Tibial artery (tissue), 4 donors: ENCODE measurements around the gene MAD1L1.

ENCODE experiments used
- DNase-seq, 2 donors: peaks; one replicate each; pipeline ENCODE4 v3.0.0-alpha.2; 2019
- H3K27ac ChIP-seq, 2 donors: fragments of 200-600 bp; sonication (generic) in 1 of 2; 1 replicate in 1 of 2; 2 replicates in 1 of 2; pipeline ENCODE4 v1.5.1; 2018 to 2019; ENCODE audit warnings: mild to moderate bottlenecking in 1 of 2
- H3K27me3 ChIP-seq, 2 donors: fragments of 200-600 bp; sonication (generic) in 1 of 2; one replicate each; pipeline versions ENCODE4 v1.5.1 to v1.6.0; 2016 to 2019
- H3K36me3 ChIP-seq, 3 donors: fragments of 200-600 bp; sonication (generic) in 2 of 3; one replicate each; pipeline ENCODE4 v1.5.1; 2016 to 2019; ENCODE audit warnings: mild to moderate bottlenecking in 2 of 3
- H3K4me1 ChIP-seq, 4 donors: fragments of 200-600 bp; sonication (generic) in 2 of 4; 1 replicate in 3 of 4; 2 replicates in 1 of 4; pipeline ENCODE4 v1.5.1; 2016 to 2019
- H3K4me3 ChIP-seq, 2 donors: fragments of 200-600 bp; sonication (generic) in 1 of 2; 1 replicate in 1 of 2; 2 replicates in 1 of 2; pipeline ENCODE4 v1.5.1; 2018 to 2019; ENCODE audit warnings: mild to moderate bottlenecking in 2 of 2
- H3K9me3 ChIP-seq, 3 donors: fragments of 200-600 bp; sonication (generic) in 1 of 3; one replicate each; pipeline ENCODE4 v1.5.1; 2016 to 2019
- CTCF ChIP-seq, 2 experiments: fragments of 200-600 bp in 1 of 2; fragments of 450-650 bp in 1 of 2; IDR thresholded peaks; one replicate each; pipeline ENCODE4 v1.5.1; 2017 to 2019; ENCODE audit warnings: antibody characterized with exemption in 2 of 2, mild to moderate bottlenecking in 1 of 2, moderate library complexity in 1 of 2
- intact Hi-C: fragments of 100-400 bp; cut with DNase I; formaldehyde crosslinking; loops from one replicate; pipeline ENCODE4 v1.15.0; 2023; ENCODE audit warnings: low total_unique reads

MAD1L1 gene

GRCh38 chr7:2224491-2224928 is 8.2 kb downstream of the MAD1L1 start:
- intact Hi-C loops: no loop called here
- Histone ChIP-seq H3K4me1 (no peaks in the 10 kb centered on the region), H3K36me3 (peaks cover 12 to 96% (median 60%) of the 10 kb centered on the region in 3 donors), H3K9me3 (no peaks in the 10 kb centered on the region), H3K4me3 (no peak overlapping the region), H3K27ac (no peak overlapping the region), H3K27me3 (no peaks in the 10 kb centered on the region)
- TF ChIP-seq CTCF (IDR thresholded peaks at IDR 0.05): no peak
- DNase-seq: no peak

GRCh38 chr7:2223321-2223720 is 9.4 kb downstream of the MAD1L1 start:
- no peaks in the 10 kb centered on the region for H3K27me3 ChIP-seq
- no peak overlapping the region for H3K27ac ChIP-seq
- no peaks in the 10 kb centered on the region for H3K9me3 ChIP-seq
- no peaks in the 10 kb centered on the region for H3K4me1 ChIP-seq
- H3K4me3 ChIP-seq: no peak overlapping the region
- TF ChIP-seq CTCF (IDR thresholded peaks at IDR 0.05): no peak
- peaks cover 12 to 99% (median 61%) of the 10 kb centered on the region in 3 donors for H3K36me3 ChIP-seq
- intact Hi-C loops: no loop called here
- DNase-seq: no peak

- Histone ChIP-seq H3K27me3 (no peaks in the 10 kb centered on the region), H3K4me1 (no peaks in the 10 kb centered on the region), H3K27ac (no peak overlapping the region), H3K9me3 (no peaks in the 10 kb centered on the region), H3K4me3 (no peak overlapping the region), H3K36me3 (peaks cover 17 to 99% (median 69%) of the 10 kb centered on the region in 3 donors)
- TF ChIP-seq CTCF (IDR thresholded peaks at IDR 0.05): no peak
- intact Hi-C loops: no loop called here
- DNase-seq: no peak
These were observed 10.2 kb downstream of the MAD1L1 start for GRCh38 chr7:2222516-2222915.

GRCh38 chr7:2220954-2221353 is 11.8 kb downstream of the MAD1L1 start:
- intact Hi-C loops: no loop called here
- no peak for DNase-seq
- no peaks in the 10 kb centered on the region for H3K9me3 ChIP-seq
- H3K4me1 ChIP-seq: no peaks in the 10 kb centered on the region
- no peak overlapping the region for H3K27ac ChIP-seq
- no peak overlapping the region for H3K4me3 ChIP-seq
- no peak for TF ChIP-seq CTCF (IDR thresholded peaks at IDR 0.05)
- peaks cover 20 to 99% (median 76%) of the 10 kb centered on the region in 3 donors for H3K36me3 ChIP-seq
- H3K27me3 ChIP-seq: no peaks in the 10 kb centered on the region

GRCh38 chr7:2220506-2220905 is 12.2 kb downstream of the MAD1L1 start:
- DNase-seq: no peak
- H3K27ac ChIP-seq: no peak overlapping the region
- no peaks in the 10 kb centered on the region for H3K4me1 ChIP-seq
- no peaks in the 10 kb centered on the region for H3K9me3 ChIP-seq
- TF ChIP-seq CTCF (IDR thresholded peaks at IDR 0.05): no peak
- peaks cover 23 to 99% (median 76%) of the 10 kb centered on the region in 3 donors for H3K36me3 ChIP-seq
- no peak overlapping the region for H3K4me3 ChIP-seq
- H3K27me3 ChIP-seq: no peaks in the 10 kb centered on the region
- intact Hi-C loops: no loop called here

GRCh38 chr7:2220030-2220429 is 12.7 kb downstream of the MAD1L1 start:
- no peak for TF ChIP-seq CTCF (IDR thresholded peaks at IDR 0.05)
- intact Hi-C loops: no loop called here
- Histone ChIP-seq H3K27ac (no peak overlapping the region), H3K36me3 (peaks cover 25 to 99% (median 74%) of the 10 kb centered on the region in 3 donors), H3K4me1 (no peaks in the 10 kb centered on the region), H3K9me3 (no peaks in the 10 kb centered on the region), H3K4me3 (no peak overlapping the region), H3K27me3 (no peaks in the 10 kb centered on the region)
- no peak for DNase-seq
